OCI-LY7 (cell line): ENCODE measurements around the gene ELL2. TPM values are rescaled to one million over a fixed set of nuclear protein-coding genes. Genes with fewer than 3 reads are reported as not detected.
A peak's percentile ranks its signal among the peaks of the same experiment; 100 is the strongest.

ENCODE experiments used
- BruUV-seq: library from RNA; stranded (reverse); fragments of 400-500 nt; replicated peaks from 2 replicates; lab custom pipeline; 2021; lab: Mats Ljungman, UMichigan
- CTCF ChIA-PET: fragments of 300-600 bp; sonication (Branson Sonifier 250); formaldehyde crosslinking; loops from one replicate; lab custom pipeline; 2022; ENCODE audit warnings: antibody characterized with exemption; ENCODE audit not compliant: unreplicated experiment; lab: Charles Lee
- POLR2A ChIA-PET: fragments of 300-600 bp; sonication (Branson Sonifier 250); formaldehyde crosslinking; loops from one replicate; lab custom pipeline; 2022; ENCODE audit warnings: antibody characterized with exemption; lab: Charles Lee
- DNase-seq: peaks from one replicate; pipeline ENCODE4 v3.0.0-alpha.2; 2015; ENCODE audit warnings: low spot score
- H2AFZ ChIP-seq: fragments of 200-600 bp; sonication (generic), shearing (Covaris generic); 2 replicates; pipeline ENCODE4 v1.6.1; 2014; ENCODE audit warnings: mild to moderate bottlenecking, antibody characterized with exemption, low read length, moderate library complexity
- H3K27ac ChIP-seq: fragments of 200-600 bp; sonication (generic); 2 replicates; pipeline ENCODE4 v1.5.1; 2014; ENCODE audit warnings: mixed run types, low read depth, mild to moderate bottlenecking, moderate library complexity, low read length, inconsistent platforms; ENCODE audit not compliant: poor library complexity, severe bottlenecking
- H3K36me3 ChIP-seq: fragments of 200-600 bp; sonication (generic); 2 replicates; pipeline ENCODE4 v1.6.1; 2014; ENCODE audit warnings: mild to moderate bottlenecking, antibody characterized with exemption, low read length, moderate library complexity, mixed read lengths; ENCODE audit not compliant: insufficient read depth
- H3K4me1 ChIP-seq: fragments of 200-600 bp; sonication (generic); 2 replicates; pipeline ENCODE4 v1.5.1; 2014; ENCODE audit warnings: mild to moderate bottlenecking, low read length; ENCODE audit not compliant: insufficient read depth, poor library complexity, severe bottlenecking
- H3K4me2 ChIP-seq: fragments of 200-600 bp; sonication (generic); 2 replicates; pipeline ENCODE4 v1.6.1; 2014; ENCODE audit warnings: mild to moderate bottlenecking, low read length
- H3K4me3 ChIP-seq: fragments of 200-600 bp; sonication (generic); 2 replicates; pipeline ENCODE4 v1.5.1; 2014; ENCODE audit warnings: mild to moderate bottlenecking, low read depth, low read length; ENCODE audit not compliant: poor library complexity, severe bottlenecking
- H3K79me2 ChIP-seq: fragments of 200-600 bp; sonication (generic); 2 replicates; pipeline ENCODE4 v1.6.1; 2016; ENCODE audit warnings: low read depth, mild to moderate bottlenecking, low read length, moderate library complexity, mixed read lengths; ENCODE audit not compliant: insufficient read depth
- H3K9me2 ChIP-seq: fragments of 200-600 bp; sonication (generic); 2 replicates; pipeline ENCODE4 v1.6.1; 2016; ENCODE audit warnings: mild to moderate bottlenecking, low read length, mixed read lengths; ENCODE audit not compliant: insufficient read depth
- H3K9me3 ChIP-seq: fragments of 200-600 bp; sonication (generic); 2 replicates; pipeline ENCODE4 v1.6.1; 2014; ENCODE audit warnings: mild to moderate bottlenecking, mixed run types, low read length, mixed read lengths
- H4K20me1 ChIP-seq: fragments of 200-600 bp; sonication (generic); 2 replicates; pipeline ENCODE4 v1.6.1; 2014; ENCODE audit warnings: mild to moderate bottlenecking, antibody characterized with exemption, low read length, moderate library complexity, mixed read lengths; ENCODE audit not compliant: insufficient read depth
- EZH2phosphoT487 ChIP-seq: fragments of 200-600 bp; sonication (generic); IDR thresholded peaks from 2 replicates; pipeline ENCODE4 v1.6.1; 2018; ENCODE audit warnings: low read depth, borderline replicate concordance, mild to moderate bottlenecking, mixed run types, antibody characterized with exemption, low read length, moderate library complexity, mixed read lengths
- intact Hi-C: fragments of 100-400 bp; cut with micrococcal nuclease; formaldehyde crosslinking; loops from one replicate; pipeline ENCODE4 v1.10.0; 2022; ENCODE audit not compliant: unreplicated experiment
- total RNA-seq, 2 experiments: library from RNA; depleted of rRNA in 1 of 2; stranded (reverse); fragments of >200 nt in 1 of 2; shearing (Covaris generic) in 1 of 2; gene quantifications; 2 replicates each; pipeline ENCODE4 v1.2.3, GENCODE V29; 2014 to 2022
- TF ChIP-seq, protein P1 (sequence below): fragments of 200-600 bp; sonication (generic); conservative IDR thresholded peaks from 2 replicates; pipeline ENCODE4 v1.5.1; 2014; ENCODE audit warnings: mild to moderate bottlenecking, antibody characterized with exemption, low read length, moderate library complexity, mixed read lengths

The ELL2 gene
- total RNA-seq, 2 experiments from 2014 or later: 0.98 to 4.7 TPM

DNA sequence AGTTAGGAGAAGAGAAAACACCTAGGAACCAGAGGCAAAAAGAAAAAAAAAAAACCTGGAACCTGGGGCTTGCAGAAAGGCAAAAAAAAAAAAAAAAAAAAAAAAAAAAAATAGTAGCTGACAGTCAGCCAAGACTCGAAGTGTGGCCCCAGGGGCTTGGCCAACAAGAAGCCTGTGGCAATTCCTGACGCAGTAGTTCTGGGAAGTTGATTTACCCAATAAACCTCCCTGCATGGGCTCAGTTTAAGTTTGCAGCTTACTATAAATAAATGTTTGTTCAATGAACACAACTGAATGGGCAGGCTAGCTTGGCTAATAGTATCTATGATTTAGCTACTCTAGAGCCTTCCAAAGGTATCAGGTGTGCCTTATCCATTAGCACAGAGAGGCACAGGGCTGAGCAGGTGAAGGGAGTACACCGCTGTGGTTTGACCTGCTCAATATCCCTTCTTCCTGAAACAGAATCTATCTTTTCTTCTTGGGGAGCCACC is 117.9 kb downstream of the ELL2 start:
- Histone ChIP-seq H3K4me2 (no peak overlapping the region), H4K20me1 (no peaks in the 10 kb centered on the region), H3K4me3 (no peak overlapping the region), H3K9me2 (no peaks in the 10 kb centered on the region), H3K27ac (no peak overlapping the region), H3K79me2 (no peaks in the 10 kb centered on the region), H3K4me1 (peaks cover 6% of the 10 kb centered on the region), H3K36me3 (no peaks in the 10 kb centered on the region), H3K9me3 (no peaks in the 10 kb centered on the region), H2AFZ (no peak overlapping the region)
- POLR2A ChIA-PET: interaction anchor here (0.6 to 0.9 kb wide), 2 partner anchors 62 to 221 kb away, joined by 3 to 4 read pairs; no protein-coding TSS in a partner anchor
- intact Hi-C loops: loop anchor here (1.0 kb wide), 1 partner anchor 199 kb away; no protein-coding TSS in a partner anchor
- BruUV-seq: no TSS peak
- CTCF ChIA-PET: interaction anchor here (1.0 kb wide), 1 partner anchor 40 kb away, joined by 3 read pairs; no protein-coding TSS in a partner anchor
- no peak for DNase-seq
- TF ChIP-seq, protein P1, sequence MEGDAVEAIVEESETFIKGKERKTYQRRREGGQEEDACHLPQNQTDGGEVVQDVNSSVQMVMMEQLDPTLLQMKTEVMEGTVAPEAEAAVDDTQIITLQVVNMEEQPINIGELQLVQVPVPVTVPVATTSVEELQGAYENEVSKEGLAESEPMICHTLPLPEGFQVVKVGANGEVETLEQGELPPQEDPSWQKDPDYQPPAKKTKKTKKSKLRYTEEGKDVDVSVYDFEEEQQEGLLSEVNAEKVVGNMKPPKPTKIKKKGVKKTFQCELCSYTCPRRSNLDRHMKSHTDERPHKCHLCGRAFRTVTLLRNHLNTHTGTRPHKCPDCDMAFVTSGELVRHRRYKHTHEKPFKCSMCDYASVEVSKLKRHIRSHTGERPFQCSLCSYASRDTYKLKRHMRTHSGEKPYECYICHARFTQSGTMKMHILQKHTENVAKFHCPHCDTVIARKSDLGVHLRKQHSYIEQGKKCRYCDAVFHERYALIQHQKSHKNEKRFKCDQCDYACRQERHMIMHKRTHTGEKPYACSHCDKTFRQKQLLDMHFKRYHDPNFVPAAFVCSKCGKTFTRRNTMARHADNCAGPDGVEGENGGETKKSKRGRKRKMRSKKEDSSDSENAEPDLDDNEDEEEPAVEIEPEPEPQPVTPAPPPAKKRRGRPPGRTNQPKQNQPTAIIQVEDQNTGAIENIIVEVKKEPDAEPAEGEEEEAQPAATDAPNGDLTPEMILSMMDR: no peak
- no peak for TF ChIP-seq EZH2phosphoT487

DNA sequence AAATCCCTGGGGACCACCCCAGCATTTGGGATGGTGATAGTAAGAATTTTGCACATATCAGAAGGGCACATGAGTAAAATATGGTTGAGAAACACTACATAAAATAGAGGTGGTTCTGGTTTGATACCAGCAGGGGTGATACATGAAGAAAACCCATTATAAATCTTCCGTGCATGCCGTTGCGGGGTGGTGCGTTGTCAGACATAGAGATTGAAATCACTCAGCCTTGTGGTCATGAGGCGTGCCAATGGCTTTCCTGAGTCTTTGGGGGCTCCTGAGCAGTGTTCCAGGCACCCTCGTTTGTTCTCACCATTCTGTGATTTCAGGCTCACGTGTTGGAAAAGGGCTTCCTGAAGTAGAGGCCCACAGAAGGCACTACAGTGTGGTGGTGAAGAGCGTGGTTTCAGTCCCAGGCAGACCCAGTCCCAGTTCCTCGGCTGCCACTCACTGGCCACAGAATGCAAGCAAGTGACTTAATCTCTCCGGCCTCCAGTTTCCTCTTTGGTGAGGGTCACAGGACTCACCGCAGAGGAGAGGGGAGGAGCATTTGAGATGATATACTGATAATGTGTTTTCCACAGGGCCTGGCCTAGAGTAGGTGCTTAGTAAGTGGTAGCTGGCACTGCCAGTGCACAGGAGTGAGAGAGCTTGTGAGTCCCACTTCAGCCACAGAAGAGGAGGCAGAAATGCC is 118.7 kb downstream of the ELL2 start:
- no peaks in the 10 kb centered on the region for H3K9me2 ChIP-seq
- no peak overlapping the region for H3K4me3 ChIP-seq
- H4K20me1 ChIP-seq: no peaks in the 10 kb centered on the region
- TF ChIP-seq, protein P1: peak; percentile 63
- TF ChIP-seq EZH2phosphoT487: no peak
- peaks cover 6% of the 10 kb centered on the region for H3K4me1 ChIP-seq
- peak overlapping the region; percentile 78; the same call in 1 of the 2 replicates for H2AFZ ChIP-seq
- CTCF ChIA-PET: interaction anchor here (0.5 to 1.0 kb wide), 2 partner anchors 10 to 39 kb away, joined by 3 read pairs; no protein-coding TSS in a partner anchor
- H3K36me3 ChIP-seq: no peaks in the 10 kb centered on the region
- no peak overlapping the region for H3K4me2 ChIP-seq
- POLR2A ChIA-PET: interaction anchor here (0.6 to 0.9 kb wide), 2 partner anchors 62 to 222 kb away, joined by 3 to 4 read pairs; no protein-coding TSS in a partner anchor
- peak; percentile 54 for DNase-seq
- no peak overlapping the region for H3K27ac ChIP-seq
- H3K79me2 ChIP-seq: no peaks in the 10 kb centered on the region
- intact Hi-C loops: loop anchor here (1.0 kb wide), 1 partner anchor 199 kb away; no protein-coding TSS in a partner anchor
- no peaks in the 10 kb centered on the region for H3K9me3 ChIP-seq
- no TSS peak for BruUV-seq
